ENCODE results near the gene MAP3K4. TPM values are rescaled to one million over a fixed set of nuclear protein-coding genes. Genes with fewer than 3 reads are reported as not detected.
"Not testable (repeated sequence)": the region's sequence is repeated elsewhere in the genome, so short reads cannot be mapped to it uniquely, and the experiment has no call there.

Gene MAP3K4
- total RNA-seq, 2 experiments from 2014 or later = 42.9 to 43.4 TPM

DNA sequence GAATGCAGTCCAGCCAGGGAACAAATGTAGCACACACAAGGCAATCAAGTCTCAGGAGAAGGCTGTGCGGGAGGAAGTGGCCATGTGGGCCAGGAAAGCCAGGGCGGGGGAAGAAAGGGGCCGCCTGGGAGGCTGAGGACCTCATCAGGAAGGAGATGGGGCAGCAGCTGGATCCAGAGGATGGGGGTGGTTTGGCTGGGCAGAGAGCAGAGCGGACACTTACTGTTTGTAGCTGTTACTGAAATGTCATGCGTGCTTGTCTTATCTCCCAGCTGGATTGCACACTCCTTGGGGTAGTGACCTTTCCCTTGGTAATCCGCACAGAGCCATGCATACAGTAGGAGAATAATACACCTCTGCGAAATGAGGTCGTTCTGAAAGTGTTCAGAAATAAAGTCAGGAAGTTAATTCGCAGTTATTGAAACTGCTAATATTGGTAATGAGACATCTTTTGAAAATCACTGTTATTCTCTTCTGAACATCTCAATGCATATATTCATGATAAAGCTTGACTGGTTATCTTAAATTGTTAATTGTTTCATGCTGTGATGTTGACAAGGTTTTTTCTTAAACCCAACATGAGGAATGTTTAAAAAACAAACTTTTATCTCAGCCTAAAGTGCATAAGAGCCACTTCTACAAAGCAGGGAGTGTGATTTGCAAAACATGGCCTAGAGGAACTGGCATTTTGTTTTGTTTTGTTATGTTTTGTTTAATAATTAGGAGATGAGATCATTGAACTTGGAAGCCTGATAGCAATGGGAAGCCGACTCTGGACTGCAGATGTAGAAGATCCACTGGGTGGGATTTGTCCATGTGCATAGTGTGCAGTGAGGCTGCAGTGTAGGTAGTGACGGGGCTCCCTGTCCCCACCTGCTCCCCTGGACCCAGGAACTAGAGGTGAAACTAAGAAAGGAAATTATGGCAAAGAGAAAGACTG lies 18.0 kb upstream of the MAP3K4 start:
- no peak overlapping the region for H3K27ac Mint-ChIP-seq
- H3K36me3 Mint-ChIP-seq = no peaks in the 10 kb centered on the region
- intact Hi-C loops (cut with micrococcal nuclease) = no loop called here
- ChIA-PET CTCF (interaction anchor here (1.5 kb wide), 1 partner anchor 397 kb away, joined by 5 read pairs; no protein-coding TSS in a partner anchor), POLR2A (no interaction called here)
- H3K9me3 Mint-ChIP-seq = no peaks in the 10 kb centered on the region
- no peaks in the 10 kb centered on the region for H3K4me1 Mint-ChIP-seq (ENCODE audit: low read depth)
- peaks cover 13% of the 10 kb centered on the region for H3K27me3 Mint-ChIP-seq
- no peak for DNase-seq
- no peak overlapping the region for H3K4me3 Mint-ChIP-seq

GRCh38 chr6:160974304-160974771 lies 17.2 kb upstream of the MAP3K4 start:
- no peaks in the 10 kb centered on the region for H3K9me3 Mint-ChIP-seq
- peaks cover 10% of the 10 kb centered on the region for H3K27me3 Mint-ChIP-seq
- no peak for DNase-seq
- no peaks in the 10 kb centered on the region for H3K36me3 Mint-ChIP-seq
- H3K4me1 Mint-ChIP-seq (ENCODE audit: low read depth) = no peaks in the 10 kb centered on the region
- ChIA-PET POLR2A (no interaction called here), CTCF (no interaction called here)
- H3K4me3 Mint-ChIP-seq = no peak overlapping the region
- intact Hi-C loops (cut with micrococcal nuclease) = no loop called here
- H3K27ac Mint-ChIP-seq = no peak overlapping the region

DNA sequence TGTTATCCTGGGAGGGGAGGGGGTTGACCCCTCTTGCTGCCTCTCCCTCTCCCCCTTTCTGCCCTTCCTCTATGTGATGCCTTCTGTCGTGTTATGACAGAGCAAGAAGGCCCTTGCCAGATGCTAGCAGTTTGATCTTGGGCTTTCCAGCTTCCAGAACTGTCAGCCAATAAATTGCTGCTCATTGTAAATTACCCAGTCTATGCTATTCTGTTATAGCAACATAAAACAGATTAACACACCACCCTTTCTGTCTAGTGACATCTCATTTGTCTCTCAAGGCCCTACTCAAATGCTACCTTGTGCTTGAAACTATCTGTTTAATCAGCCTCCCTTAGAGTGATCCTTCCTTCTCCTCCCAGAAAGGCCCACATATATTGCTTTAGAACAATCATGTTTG lies 16.4 kb upstream of the MAP3K4 start:
- intact Hi-C loops (cut with micrococcal nuclease) = no loop called here
- H3K4me3 Mint-ChIP-seq = no peak overlapping the region
- POLR2A ChIA-PET = no interaction called here
- H3K4me1 Mint-ChIP-seq (ENCODE audit: low read depth) = no peaks in the 10 kb centered on the region
- no peaks in the 10 kb centered on the region for H3K9me3 Mint-ChIP-seq
- H3K27ac Mint-ChIP-seq = no peak overlapping the region
- DNase-seq = no peak
- H3K36me3 Mint-ChIP-seq = no peaks in the 10 kb centered on the region
- H3K27me3 Mint-ChIP-seq = peaks cover 6% of the 10 kb centered on the region
- CTCF ChIA-PET = no interaction called here

GRCh38 chr6:160975961-160976360 lies 15.6 kb upstream of the MAP3K4 start:
- intact Hi-C loops (cut with micrococcal nuclease); H3K4me1 Mint-ChIP-seq (ENCODE audit: low read depth); H3K27ac Mint-ChIP-seq; H3K27me3 Mint-ChIP-seq; H3K36me3 Mint-ChIP-seq; POLR2A ChIA-PET; H3K4me3 Mint-ChIP-seq; H3K9me3 Mint-ChIP-seq; CTCF ChIA-PET; DNase-seq: not testable (repeated sequence)

DNA sequence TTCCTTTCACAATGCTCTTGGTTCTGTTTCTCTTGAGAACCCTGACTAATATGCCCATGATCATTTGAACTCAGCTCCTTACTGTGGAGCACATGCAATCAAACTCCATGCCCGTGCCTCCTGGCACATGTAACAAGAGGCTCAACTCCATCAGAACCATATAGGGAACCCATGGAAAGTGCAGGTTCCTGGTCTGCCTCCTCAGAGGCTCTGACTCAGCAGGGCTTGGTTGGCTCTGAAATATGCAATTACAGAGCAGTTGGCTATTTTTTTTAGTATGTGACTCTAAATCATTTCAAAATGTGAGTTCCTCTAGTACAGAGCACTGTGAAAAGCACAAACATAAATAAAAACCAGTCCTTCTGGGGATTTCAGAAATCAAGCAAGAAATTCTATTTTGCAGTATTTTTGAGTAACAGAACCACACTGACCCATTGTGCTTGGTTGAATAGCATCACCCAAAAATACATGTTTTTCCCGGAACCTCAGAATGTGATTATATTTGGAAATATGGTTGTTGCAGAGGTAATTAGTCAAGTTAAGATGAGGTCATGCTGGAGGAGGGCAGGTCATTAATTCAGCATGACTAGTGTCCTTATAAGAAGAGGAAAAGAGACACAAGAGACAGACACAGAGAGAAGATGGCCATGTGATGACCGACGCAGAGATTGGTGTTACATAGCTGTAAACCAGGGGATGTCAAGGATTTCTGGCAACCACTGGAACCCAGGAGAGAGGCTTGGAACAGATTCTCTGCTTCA lies 13.2 kb upstream of the MAP3K4 start:
- no peak overlapping the region for H3K27ac Mint-ChIP-seq
- POLR2A ChIA-PET = no interaction called here
- H3K9me3 Mint-ChIP-seq = peaks cover 7% of the 10 kb centered on the region
- no peaks in the 10 kb centered on the region for H3K4me1 Mint-ChIP-seq (ENCODE audit: low read depth)
- intact Hi-C loops (cut with micrococcal nuclease) = no loop called here
- no peaks in the 10 kb centered on the region for H3K27me3 Mint-ChIP-seq
- CTCF ChIA-PET = no interaction called here
- peaks cover 3% of the 10 kb centered on the region for H3K36me3 Mint-ChIP-seq
- no peak for DNase-seq
- H3K4me3 Mint-ChIP-seq = no peak overlapping the region

- H3K27me3 Mint-ChIP-seq = no peaks in the 10 kb centered on the region
- ChIA-PET CTCF (interaction anchor here (1.4 kb wide), 1 partner anchor 48 kb away, joined by 5 read pairs; no protein-coding TSS in a partner anchor), POLR2A (no interaction called here)
- no peak overlapping the region for H3K4me3 Mint-ChIP-seq
- intact Hi-C loops (cut with micrococcal nuclease) = no loop called here
- H3K9me3 Mint-ChIP-seq = peaks cover 15% of the 10 kb centered on the region
- H3K27ac Mint-ChIP-seq = no peak overlapping the region
- no peaks in the 10 kb centered on the region for H3K4me1 Mint-ChIP-seq (ENCODE audit: low read depth)
- no peak for DNase-seq
- peaks cover 7% of the 10 kb centered on the region for H3K36me3 Mint-ChIP-seq
These were observed 12.4 kb upstream of the MAP3K4 start for GRCh38 chr6:160979061-160979708.

GRCh38 chr6:160983377-160983948 lies 8.1 kb upstream of the MAP3K4 start:
- H3K4me1 Mint-ChIP-seq (ENCODE audit: low read depth); H3K36me3 Mint-ChIP-seq; H3K27ac Mint-ChIP-seq; POLR2A ChIA-PET; CTCF ChIA-PET; H3K27me3 Mint-ChIP-seq; DNase-seq; intact Hi-C loops (cut with micrococcal nuclease); H3K4me3 Mint-ChIP-seq: not testable (repeated sequence)
- peaks cover 21% of the 10 kb centered on the region for H3K9me3 Mint-ChIP-seq

- POLR2A ChIA-PET = no interaction called here
- intact Hi-C loops (cut with micrococcal nuclease) = no loop called here
- H3K4me1 Mint-ChIP-seq (ENCODE audit: low read depth) = no peaks in the 10 kb centered on the region
These were observed 4.7 kb upstream of the MAP3K4 start for GRCh38 chr6:160986851-160987250.

GRCh38 chr6:160987265-160987664 lies 4.3 kb upstream of the MAP3K4 start:
- Mint-ChIP-seq H3K4me1 (ENCODE audit: low read depth) (no peaks in the 10 kb centered on the region), H3K36me3 (peaks cover 9% of the 10 kb centered on the region), H3K27me3 (peaks cover 5% of the 10 kb centered on the region), H3K9me3 (peaks cover 21% of the 10 kb centered on the region), H3K4me3 (no peak overlapping the region), H3K27ac (no peak overlapping the region)
- no peak for DNase-seq
- ChIA-PET CTCF (interaction anchor here (0.9 kb wide), 1 partner anchor 383 kb away, joined by 3 read pairs; no protein-coding TSS in a partner anchor), POLR2A (no interaction called here)
- intact Hi-C loops (cut with micrococcal nuclease) = no loop called here

More at GRCh38 chr6:160986851-160987250, 4.7 kb upstream of the MAP3K4 start:
- H3K27ac Mint-ChIP-seq = no peak overlapping the region
- no peak for DNase-seq
- peaks cover 21% of the 10 kb centered on the region for H3K9me3 Mint-ChIP-seq
- CTCF ChIA-PET = interaction anchor here (0.9 kb wide), 1 partner anchor 384 kb away, joined by 3 read pairs; no protein-coding TSS in a partner anchor
- peaks cover 8% of the 10 kb centered on the region for H3K36me3 Mint-ChIP-seq
- H3K27me3 Mint-ChIP-seq = peaks cover 5% of the 10 kb centered on the region
- no peak overlapping the region for H3K4me3 Mint-ChIP-seq

- peaks cover 5% of the 10 kb centered on the region for H3K27me3 Mint-ChIP-seq
- intact Hi-C loops (cut with micrococcal nuclease) = loop anchor here (1.0 to 5.0 kb wide), 4 partner anchors 46 to 283 kb away; partner anchors contain the start of gene AGPAT4
- ChIA-PET CTCF (interaction anchor here (5.6 kb wide), 1 partner anchor 61 kb away, joined by 51 read pairs; no protein-coding TSS in a partner anchor), POLR2A (interaction anchor here (1.3 to 2.1 kb wide), 2 partner anchors 38 to 283 kb away, joined by 3 to 7 read pairs; partner anchors contain the start of gene AGPAT4)
- peaks cover 2% of the 10 kb centered on the region for H3K9me3 Mint-ChIP-seq
- no peak for DNase-seq
- peaks cover 29% of the 10 kb centered on the region for H3K4me1 Mint-ChIP-seq (ENCODE audit: low read depth)
- H3K27ac Mint-ChIP-seq = peak overlapping the region; percentile 1
- peaks cover 3% of the 10 kb centered on the region for H3K36me3 Mint-ChIP-seq
- H3K4me3 Mint-ChIP-seq = peak overlapping the region; percentile 87
These were observed 643 bp upstream of the MAP3K4 start for GRCh38 chr6:160990847-160991405.

All from activated CD4-positive, alpha-beta memory T cell treated with anti-CD3 and anti-CD28 coated beads for 36 hours (primary cell).